Measurements from ENCODE around the gene MCU. TPM values are rescaled to one million over a fixed set of nuclear protein-coding genes. Genes with fewer than 3 reads are reported as not detected.

Gene MCU
- total and polyA plus RNA-seq, 2 of the 8 experiments (the other 6 are each of a cell fraction or from before 2014, with no cell fraction given), result 51.6 to 62.2 TPM

DNA sequence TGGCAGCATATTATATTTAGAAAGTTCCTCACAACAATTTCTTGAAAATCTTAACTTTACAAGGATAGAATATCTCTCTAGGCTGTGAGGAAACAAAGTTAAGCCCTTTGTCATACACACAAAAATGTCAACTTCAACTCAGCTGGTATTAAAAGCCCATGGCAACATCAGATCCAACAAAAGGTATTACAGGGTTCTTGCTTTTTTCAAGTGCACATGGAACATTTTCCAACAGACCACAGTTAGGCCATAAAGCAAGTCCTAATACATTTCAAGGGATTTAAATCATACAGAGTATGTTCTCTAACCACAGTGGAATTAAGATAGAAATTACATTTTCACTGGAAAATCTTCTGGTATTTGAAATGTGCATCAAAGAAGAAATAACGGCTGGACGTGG is 129.7 kb downstream of the MCU start:
- DNase-seq (ENCODE audit: low read depth in 1 of 2, low spot score in 2 of 2) (no peak), FAIRE-seq (no peak)
- Histone ChIP-seq H2BK20ac (ENCODE audit: low read length) (no peak overlapping the region), H2BK12ac (ENCODE audit: low read depth, low read length) (no peak overlapping the region), H4K20me1 (replicated peaks in 1 of 2; ENCODE audit: control insufficient read depth in 1 of 2, insufficient read depth in 2 of 2, low read length in 2 of 2) (no peaks in the 10 kb centered on the region), H3K36me3 (ENCODE audit: control insufficient read depth in 2 of 4, insufficient read depth in 4 of 4, low read length in 3 of 4) (no peaks in the 10 kb centered on the region; a peak in 1 of 8 replicates), H2AFZ (ENCODE audit: low read length) (no peak overlapping the region), H2BK15ac (ENCODE audit: low read length) (no peak overlapping the region), H3K4me3 (ENCODE audit: extremely low read depth in 1 of 4, insufficient read depth in 2 of 4, low read depth in 3 of 4, low read length in 4 of 4) (no peak overlapping the region), H3K27ac (ENCODE audit: low read depth, low read length) (no peak overlapping the region), H3K23me2 (ENCODE audit: low read depth, low read length) (no peaks in the 10 kb centered on the region), H3K4ac (replicated peaks; ENCODE audit: insufficient read length, low read depth, low read length) (no peak overlapping the region), H2BK5ac (ENCODE audit: low read depth, low read length) (no peak overlapping the region), H2BK120ac (replicated peaks; ENCODE audit: low read depth, low read length) (no peak overlapping the region), H3K23ac (ENCODE audit: insufficient read length) (no peak overlapping the region), H3K79me2 (ENCODE audit: control insufficient read depth in 1 of 2, insufficient read depth in 2 of 2, low read length in 2 of 2) (peaks cover 0 to 30% of the 10 kb centered on the region in 2 experiments; a peak in 2 of 4 replicates), H3K18ac (ENCODE audit: extremely low read depth, low read length) (no peak overlapping the region), H3K79me1 (ENCODE audit: low read depth, low read length) (no peaks in the 10 kb centered on the region), H3K4me1 (replicated peaks in 1 of 4; ENCODE audit: control insufficient read depth in 3 of 4, insufficient read depth in 4 of 4, low read length in 3 of 4) (peaks cover 0 to 3% (median 0%) of the 10 kb centered on the region in 4 experiments; a peak in 3 of 7 replicates), H4K5ac (ENCODE audit: insufficient read length, low read depth, low read length) (no peak overlapping the region), H3K27me3 (replicated peaks in 1 of 4; ENCODE audit: control insufficient read depth in 3 of 4, extremely low read depth in 1 of 4, insufficient read depth in 3 of 4, low read length in 3 of 4) (no peaks in the 10 kb centered on the region), H4K91ac (replicated peaks; ENCODE audit: insufficient read length, low read length) (no peak overlapping the region), H3K4me2 (ENCODE audit: insufficient read depth in 1 of 2, low read depth in 2 of 2, low read length in 2 of 2) (no peak overlapping the region), H3K14ac (ENCODE audit: insufficient read length) (no peak overlapping the region), H3K9ac (replicated peaks in 1 of 4; ENCODE audit: extremely low read depth in 1 of 4, low read depth in 3 of 4, low read length in 3 of 4) (no peak overlapping the region), H3K9me3 (ENCODE audit: insufficient read depth in 2 of 2, low read depth in 1 of 2, low read length in 1 of 2) (no peaks in the 10 kb centered on the region), H2AK5ac (ENCODE audit: low read depth, low read length) (no peak overlapping the region), H4K8ac (ENCODE audit: extremely low read depth, insufficient read depth, low read length) (no peak overlapping the region), H3K56ac (replicated peaks; ENCODE audit: insufficient read length, low read depth, low read length) (no peak overlapping the region)
- 93% methylated on average over 2 of the region's 2 CpGs; no CpG with 5 or more reads in 1 of the 2 experiments for WGBS, 2 experiments (ENCODE audit: extremely low coverage in 1 of 2, insufficient coverage in 1 of 2, insufficient read length in 1 of 2, insufficient replicate concordance in 2 of 2, low coverage in 1 of 2, low lambda C conversion rate in 2 of 2, missing lambda C conversion rate in 1 of 2)
- ChIA-PET CTCF (ENCODE audit: partially characterized antibody) (no interaction called here), POLR2A (ENCODE audit: partially characterized antibody) (no interaction called here)
- TF ChIP-seq EP300 (IDR thresholded peaks at IDR 0.05; ENCODE audit: borderline replicate concordance in 1 of 2, low read depth in 2 of 2, low read length in 2 of 2), result no peak
